ENCODE results near the gene FAM89A.
"Not testable (repeated sequence)": the region's sequence is repeated elsewhere in the genome, so short reads cannot be mapped to it uniquely, and the experiment has no call there.

DNA sequence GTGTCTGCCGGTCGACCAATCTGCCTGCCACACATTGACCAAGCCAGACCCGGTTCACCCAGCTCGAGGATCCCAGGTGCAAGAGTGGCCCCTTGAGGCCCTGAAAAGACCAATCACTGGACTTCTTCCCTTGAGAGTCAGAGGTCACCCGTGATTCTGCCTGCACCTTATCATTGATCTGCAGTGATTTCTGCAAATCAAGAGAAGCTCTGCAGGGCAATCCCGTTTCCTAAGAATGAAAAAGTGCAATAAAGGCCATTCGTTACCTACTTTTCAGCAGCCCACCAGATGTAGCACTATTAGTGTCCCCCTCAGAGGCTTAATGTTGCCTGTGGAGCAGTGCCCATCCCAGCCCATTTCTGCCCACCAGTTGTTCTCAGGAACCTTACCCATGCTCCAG, 17.5 kb downstream of the FAM89A start:
- TF ChIP-seq MTA1 (CRISPR knock-in tag; IDR thresholded peaks at IDR 0.05; ENCODE audit: borderline replicate concordance); PAX8 (CRISPR knock-in tag; IDR thresholded peaks at IDR 0.05; ENCODE audit: borderline replicate concordance); ZNF256 (CRISPR knock-in tag; conservative IDR thresholded peaks at IDR 0.05); EHMT2 (IDR thresholded peaks at IDR 0.05; ENCODE audit: borderline replicate concordance, low read depth, low read length); RBFOX2 (IDR thresholded peaks at IDR 0.05; ENCODE audit: low read depth, low read length); ZNF17 (CRISPR knock-in tag; IDR thresholded peaks at IDR 0.05); POLR2AphosphoS5 (IDR thresholded peaks at IDR 0.05; ENCODE audit: low read depth, low read length); MAF1 (CRISPR knock-in tag; IDR thresholded peaks at IDR 0.05; ENCODE audit: borderline replicate concordance); ZNF546 (CRISPR knock-in tag; conservative IDR thresholded peaks at IDR 0.05); EED (CRISPR knock-in tag; IDR thresholded peaks at IDR 0.05): not testable (repeated sequence)
- TF ChIP-seq, protein P1, sequence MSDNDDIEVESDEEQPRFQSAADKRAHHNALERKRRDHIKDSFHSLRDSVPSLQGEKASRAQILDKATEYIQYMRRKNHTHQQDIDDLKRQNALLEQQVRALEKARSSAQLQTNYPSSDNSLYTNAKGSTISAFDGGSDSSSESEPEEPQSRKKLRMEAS (IDR thresholded peaks at IDR 0.05), result not testable (repeated sequence)
- TF ChIP-seq, protein P2, sequence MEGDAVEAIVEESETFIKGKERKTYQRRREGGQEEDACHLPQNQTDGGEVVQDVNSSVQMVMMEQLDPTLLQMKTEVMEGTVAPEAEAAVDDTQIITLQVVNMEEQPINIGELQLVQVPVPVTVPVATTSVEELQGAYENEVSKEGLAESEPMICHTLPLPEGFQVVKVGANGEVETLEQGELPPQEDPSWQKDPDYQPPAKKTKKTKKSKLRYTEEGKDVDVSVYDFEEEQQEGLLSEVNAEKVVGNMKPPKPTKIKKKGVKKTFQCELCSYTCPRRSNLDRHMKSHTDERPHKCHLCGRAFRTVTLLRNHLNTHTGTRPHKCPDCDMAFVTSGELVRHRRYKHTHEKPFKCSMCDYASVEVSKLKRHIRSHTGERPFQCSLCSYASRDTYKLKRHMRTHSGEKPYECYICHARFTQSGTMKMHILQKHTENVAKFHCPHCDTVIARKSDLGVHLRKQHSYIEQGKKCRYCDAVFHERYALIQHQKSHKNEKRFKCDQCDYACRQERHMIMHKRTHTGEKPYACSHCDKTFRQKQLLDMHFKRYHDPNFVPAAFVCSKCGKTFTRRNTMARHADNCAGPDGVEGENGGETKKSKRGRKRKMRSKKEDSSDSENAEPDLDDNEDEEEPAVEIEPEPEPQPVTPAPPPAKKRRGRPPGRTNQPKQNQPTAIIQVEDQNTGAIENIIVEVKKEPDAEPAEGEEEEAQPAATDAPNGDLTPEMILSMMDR (CRISPR knock-in tag; IDR thresholded peaks at IDR 0.05), result not testable (repeated sequence)
- TF ChIP-seq, protein P3, sequence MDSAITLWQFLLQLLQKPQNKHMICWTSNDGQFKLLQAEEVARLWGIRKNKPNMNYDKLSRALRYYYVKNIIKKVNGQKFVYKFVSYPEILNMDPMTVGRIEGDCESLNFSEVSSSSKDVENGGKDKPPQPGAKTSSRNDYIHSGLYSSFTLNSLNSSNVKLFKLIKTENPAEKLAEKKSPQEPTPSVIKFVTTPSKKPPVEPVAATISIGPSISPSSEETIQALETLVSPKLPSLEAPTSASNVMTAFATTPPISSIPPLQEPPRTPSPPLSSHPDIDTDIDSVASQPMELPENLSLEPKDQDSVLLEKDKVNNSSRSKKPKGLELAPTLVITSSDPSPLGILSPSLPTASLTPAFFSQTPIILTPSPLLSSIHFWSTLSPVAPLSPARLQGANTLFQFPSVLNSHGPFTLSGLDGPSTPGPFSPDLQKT (CRISPR knock-in tag; IDR thresholded peaks at IDR 0.05; ENCODE audit: borderline replicate concordance), result not testable (repeated sequence)
- TF ChIP-seq, protein P4, sequence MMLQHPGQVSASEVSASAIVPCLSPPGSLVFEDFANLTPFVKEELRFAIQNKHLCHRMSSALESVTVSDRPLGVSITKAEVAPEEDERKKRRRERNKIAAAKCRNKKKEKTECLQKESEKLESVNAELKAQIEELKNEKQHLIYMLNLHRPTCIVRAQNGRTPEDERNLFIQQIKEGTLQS (CRISPR knock-in tag; IDR thresholded peaks at IDR 0.05), result not testable (repeated sequence)

Measured in HepG2 (cell line).